Heart right ventricle (tissue), 16 donors: ENCODE results near the gene RAPGEF5. TPM values are rescaled to one million over a fixed set of nuclear protein-coding genes. Genes with fewer than 3 reads are reported as not detected.

Experiments
- ATAC-seq, 8 donors: fragments of 200-7000 bp; cut with Tn5 transposase; one replicate each; pipeline ENCODE4 v1.9.1; 2020; ENCODE audit warnings: mild to moderate bottlenecking in 8 of 8, moderate library complexity in 8 of 8, moderate number of reproducible peaks in 1 of 8
- DNase-seq, 2 donors: peaks; one replicate each; pipeline ENCODE4 v3.0.0-alpha.2; 2020
- H3K27ac ChIP-seq, 10 donors: fragments of 200-600 bp; sonication (generic) in 2 of 10; one replicate each; pipeline versions ENCODE4 v1.5.0 to v1.8.0; 2020 to 2022; ENCODE audit warnings: mild to moderate bottlenecking in 3 of 10
- H3K27me3 ChIP-seq, 7 donors: fragments of 200-600 bp; one replicate each; pipeline ENCODE4 v1.8.0; 2021 to 2022; ENCODE audit warnings: mild to moderate bottlenecking in 2 of 7
- H3K36me3 ChIP-seq, 9 donors: fragments of 200-600 bp; sonication (generic) in 1 of 9; one replicate each; pipeline versions ENCODE4 v1.5.0 to v1.8.0; 2020 to 2022; ENCODE audit warnings: mild to moderate bottlenecking in 2 of 9
- H3K4me1 ChIP-seq, 9 donors: fragments of 200-600 bp; sonication (generic) in 1 of 9; one replicate each; pipeline versions ENCODE4 v1.5.0 to v1.8.0; 2020 to 2022; ENCODE audit warnings: mild to moderate bottlenecking in 4 of 9
- H3K4me3 ChIP-seq, 10 donors: fragments of 200-600 bp; sonication (generic) in 2 of 10; one replicate each; pipeline versions ENCODE4 v1.5.0 to v1.8.0; 2020 to 2022; ENCODE audit warnings: mild to moderate bottlenecking in 7 of 10, moderate library complexity in 2 of 10
- H3K9me3 ChIP-seq, 11 donors: fragments of 200-600 bp in 10 of 11; sonication (generic) in 2 of 11; one replicate each; pipeline versions ENCODE4 v1.5.0 to v1.8.0; 2013 to 2022; ENCODE audit warnings: mild to moderate bottlenecking in 2 of 11, control low read depth in 1 of 11, moderate library complexity in 1 of 11
- WGBS, 2 donors: extraction: QIAGEN DNeasy Blood & Tissue Kit; methylation state at CpG; one replicate each; pipeline ENCODE4 v1.1.7; 2013; ENCODE audit warnings: inconsistent platforms in 1 of 2; 5-methylcytosine and 5-hydroxymethylcytosine counted together
- intact Hi-C, 10 donors: fragments of 100-400 bp; cut with DNase I; formaldehyde crosslinking; loops; one replicate each; pipeline versions ENCODE4 v1.11.1 to v1.14.2; 2022
- polyA plus RNA-seq, 2 donors: library from polyadenylated mRNA; stranded (reverse); fragments of 200-250 nt; gene quantifications; one replicate each; pipeline ENCODE4 v1.2.3, GENCODE V29; 2013
- total RNA-seq, 10 donors: library from RNA; stranded (reverse); fragmentation: NEBNext Ultra II Directional in 3 of 10; extraction: Animal tissue kit (Norgen Biotek cat#: 25700) in 3 of 10; gene quantifications; one replicate each; pipeline versions ENCODE4 v1.2.1 to v1.2.4, GENCODE V29; 2021 to 2023
- TF ChIP-seq, protein P1 (sequence below), 9 donors: fragments of 200-600 bp; sonication (generic) in 2 of 9; IDR thresholded peaks; one replicate each; pipeline versions ENCODE4 v1.5.0 to v1.8.0; 2021 to 2022; ENCODE audit warnings: antibody characterized with exemption in 9 of 9, mild to moderate bottlenecking in 5 of 9, moderate library complexity in 1 of 9
- donor health status: Arrhythmogenic right ventricular cardiomyopathy.
- donor health status: ischemic (EF 13 %, LVEDD 7.1; RV severe dilation, severe dysfunction).
- donor health status: healthy with polysubstance abuse.
- donor health status: DM: no; HTN: yes; CAD: no.
- donor health status: DM: no; HTN: no; CAD: no.
- donor health status: ischemic (EF 25% LVEDD 6.9; RV normal size, moderate dysfunction).
- donor health status: ischemic (EF 25% LVEDD 5.7; RV mildly dilated, moderate dysfunction).
- donor health status: healthy.
- donor health status: DM: yes; HTN: yes; CAD: no.
- donor health status: Ischemic cardiomyopathy.
- donor health status: ischemic (EF 35%, LVEDD 5.7; RV mildly dilated, moderate dysfunction).
- donor health status: nonischemic (EF 11% LVEDD 7.7; RV severe dilation, severe dysfunction).
- donor health status: DM: yes; HTN: yes; CAD: no.
- donor health status: PGD.
- donor health status: ischemic (EF 29% LVEDD 5.4; RV normal size, mild dysfunction).
- donor health status: nonischemic (EF 23%, LVEDD 6.1; RV moderate dilation, normal function).

The RAPGEF5 gene
- total and polyA plus RNA-seq, 12 donors, result 4.3 to 33.3 (median 14.3) TPM

DNA sequence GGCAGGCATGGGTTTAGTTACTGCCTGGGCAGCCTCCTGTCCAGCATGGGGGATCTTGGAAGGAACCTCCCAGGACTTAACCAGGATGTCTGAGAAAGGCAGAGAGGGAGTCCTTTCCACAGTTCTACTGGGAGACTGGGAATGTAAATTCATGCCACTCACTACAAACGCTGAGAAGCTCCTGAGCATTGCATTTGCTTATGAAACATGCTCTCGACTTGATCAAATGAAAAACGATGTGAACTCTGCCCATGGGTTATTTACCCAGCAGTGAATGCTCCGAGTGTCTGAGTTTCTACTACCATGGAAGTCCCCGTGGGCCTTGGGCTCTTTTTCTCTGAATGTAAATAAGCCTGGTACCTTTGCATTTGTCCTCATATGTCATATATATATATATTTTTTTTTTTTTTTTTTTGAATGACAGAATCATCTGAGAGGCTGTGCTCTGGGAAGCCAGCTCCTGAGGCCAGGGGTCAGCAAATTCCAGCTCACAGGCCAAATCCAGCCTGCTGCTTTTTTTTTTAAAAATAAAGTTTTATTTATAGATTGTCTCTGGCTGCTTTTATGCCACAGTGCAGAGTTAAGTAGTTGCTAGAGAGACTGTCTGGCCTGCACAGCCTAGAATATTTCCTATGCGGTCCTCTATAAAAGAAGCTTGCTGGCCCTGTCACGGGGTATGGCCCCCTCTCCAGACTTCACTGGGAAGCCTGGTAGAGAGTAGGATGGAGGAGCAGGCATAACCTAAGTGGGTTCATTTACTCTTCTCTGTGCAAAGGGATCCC lies 21.4 kb upstream of the RAPGEF5 start:
- 82 to 85% methylated on average over 7 of the region's 7 CpGs for WGBS, 2 donors
- H3K4me1 ChIP-seq, result peaks cover 0 to 18% (median 6%) of the 10 kb centered on the region in 9 donors
- peak overlapping the region in 5 of 10 donors; percentile 5 to 46 (median 20) for H3K27ac ChIP-seq
- no peaks in the 10 kb centered on the region for H3K27me3 ChIP-seq
- no peak for ATAC-seq
- TF ChIP-seq, protein P1, sequence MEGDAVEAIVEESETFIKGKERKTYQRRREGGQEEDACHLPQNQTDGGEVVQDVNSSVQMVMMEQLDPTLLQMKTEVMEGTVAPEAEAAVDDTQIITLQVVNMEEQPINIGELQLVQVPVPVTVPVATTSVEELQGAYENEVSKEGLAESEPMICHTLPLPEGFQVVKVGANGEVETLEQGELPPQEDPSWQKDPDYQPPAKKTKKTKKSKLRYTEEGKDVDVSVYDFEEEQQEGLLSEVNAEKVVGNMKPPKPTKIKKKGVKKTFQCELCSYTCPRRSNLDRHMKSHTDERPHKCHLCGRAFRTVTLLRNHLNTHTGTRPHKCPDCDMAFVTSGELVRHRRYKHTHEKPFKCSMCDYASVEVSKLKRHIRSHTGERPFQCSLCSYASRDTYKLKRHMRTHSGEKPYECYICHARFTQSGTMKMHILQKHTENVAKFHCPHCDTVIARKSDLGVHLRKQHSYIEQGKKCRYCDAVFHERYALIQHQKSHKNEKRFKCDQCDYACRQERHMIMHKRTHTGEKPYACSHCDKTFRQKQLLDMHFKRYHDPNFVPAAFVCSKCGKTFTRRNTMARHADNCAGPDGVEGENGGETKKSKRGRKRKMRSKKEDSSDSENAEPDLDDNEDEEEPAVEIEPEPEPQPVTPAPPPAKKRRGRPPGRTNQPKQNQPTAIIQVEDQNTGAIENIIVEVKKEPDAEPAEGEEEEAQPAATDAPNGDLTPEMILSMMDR (IDR thresholded peaks at IDR 0.05), result no peak
- H3K36me3 ChIP-seq, result no peaks in the 10 kb centered on the region
- intact Hi-C loops, result loop anchor here in 2 of 10 donors (2.0 to 10.0 kb wide), 3 partner anchors 14 to 164 kb away; no protein-coding TSS in a partner anchor
- H3K9me3 ChIP-seq, result no peaks in the 10 kb centered on the region
- no peak overlapping the region for H3K4me3 ChIP-seq
- DNase-seq, result no peak

DNA sequence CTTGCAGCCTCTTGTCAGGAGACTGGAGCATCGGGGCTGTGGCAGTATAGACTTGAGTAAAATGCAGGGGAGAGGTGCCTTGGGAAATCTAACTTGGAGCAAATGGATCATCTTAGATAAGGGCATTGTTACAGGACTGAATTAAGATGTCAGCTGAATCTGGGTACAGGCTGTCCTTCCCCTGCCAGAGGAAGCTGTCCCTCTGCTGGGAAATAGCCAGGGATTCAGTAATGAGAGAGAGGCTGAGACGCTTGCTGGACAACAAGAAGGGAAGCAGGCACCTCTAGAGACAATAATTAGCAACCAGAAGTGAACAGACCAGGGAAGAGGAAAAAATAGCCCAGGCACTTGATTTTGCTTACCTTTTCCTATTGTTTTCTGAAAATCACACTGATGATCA lies 20.7 kb upstream of the RAPGEF5 start:
- Histone ChIP-seq H3K36me3 (no peaks in the 10 kb centered on the region), H3K27me3 (no peaks in the 10 kb centered on the region), H3K9me3 (no peaks in the 10 kb centered on the region), H3K4me3 (no peak overlapping the region), H3K27ac (peak overlapping the region in 5 of 10 donors; percentile 5 to 46 (median 20)), H3K4me1 (peaks cover 0 to 18% (median 6%) of the 10 kb centered on the region in 9 donors)
- DNase-seq (no peak), ATAC-seq (peak in 6 of 8 donors; percentile 23 to 81 (median 54))
- 32 to 38% methylated on average over 2 of the region's 2 CpGs for WGBS, 2 donors
- intact Hi-C loops, result loop anchor here in 2 of 10 donors (2.0 to 10.0 kb wide), 3 partner anchors 15 to 163 kb away; no protein-coding TSS in a partner anchor
- TF ChIP-seq, protein P1 (IDR thresholded peaks at IDR 0.05), result no peak

DNA sequence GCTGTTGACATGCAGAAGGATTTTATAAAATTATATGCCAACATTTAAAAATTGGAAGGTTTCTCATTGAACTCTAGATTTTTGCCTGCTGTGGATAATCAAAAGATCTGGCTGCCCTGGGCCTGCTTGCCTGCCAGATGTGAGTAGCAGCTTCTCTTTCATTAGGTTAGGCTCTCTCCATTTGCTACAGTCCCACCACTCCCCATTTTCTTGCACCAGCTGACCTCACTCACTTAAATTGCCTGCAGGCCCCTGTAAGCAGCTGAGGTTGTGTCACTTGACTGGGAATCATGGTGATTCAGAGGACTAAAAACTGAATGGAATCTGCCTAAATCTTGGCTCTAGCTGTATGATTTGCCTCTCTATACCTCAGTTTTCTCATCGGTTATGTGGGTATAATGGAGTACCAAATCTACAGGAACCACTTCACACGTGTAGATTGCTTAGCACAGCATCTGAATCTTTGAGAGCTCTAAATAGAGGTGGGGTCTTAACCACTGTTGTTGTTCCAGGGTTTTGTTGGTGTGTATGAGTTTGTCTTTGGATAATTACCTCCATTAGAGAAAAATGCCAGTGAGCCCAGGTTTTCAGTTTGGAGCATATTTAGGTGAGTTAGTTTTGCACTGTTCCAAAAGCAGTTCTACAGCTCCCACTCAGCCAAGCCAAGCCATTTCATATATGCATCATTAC lies 18.6 kb upstream of the RAPGEF5 start:
- Histone ChIP-seq H3K36me3 (no peaks in the 10 kb centered on the region), H3K27me3 (no peaks in the 10 kb centered on the region), H3K4me3 (no peak overlapping the region), H3K27ac (no peak overlapping the region), H3K4me1 (peaks cover 0 to 18% (median 6%) of the 10 kb centered on the region in 9 donors), H3K9me3 (no peaks in the 10 kb centered on the region)
- ATAC-seq (no peak), DNase-seq (no peak)
- intact Hi-C loops, result loop anchor here in 1 of 10 donors (5.0 to 10.0 kb wide), 2 partner anchors 67 to 161 kb away; no protein-coding TSS in a partner anchor
- TF ChIP-seq, protein P1 (IDR thresholded peaks at IDR 0.05), result no peak
- 86% methylated on average over 2 of the region's 2 CpGs for WGBS, 2 donors

DNA sequence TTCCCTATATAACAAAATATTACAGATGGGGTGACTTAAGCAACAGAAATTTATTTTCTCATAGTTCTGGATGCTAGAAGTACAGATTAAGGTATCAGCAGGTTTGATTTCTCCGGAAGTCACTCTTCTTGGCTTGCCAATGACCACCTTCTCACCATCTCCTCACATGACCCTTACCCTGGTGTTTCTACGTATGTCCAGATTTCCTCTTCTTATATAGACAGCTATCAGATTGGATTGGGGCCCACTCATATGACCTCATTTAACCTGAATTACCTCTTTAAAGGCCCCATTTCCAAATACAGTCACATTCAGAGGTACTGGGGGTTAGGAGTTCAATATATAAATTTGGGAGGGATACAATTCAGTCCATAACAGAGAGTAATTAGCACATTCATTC lies 17.0 kb upstream of the RAPGEF5 start:
- Histone ChIP-seq H3K36me3 (no peaks in the 10 kb centered on the region), H3K27ac (no peak overlapping the region), H3K4me1 (peaks cover 0 to 18% (median 6%) of the 10 kb centered on the region in 9 donors), H3K27me3 (no peaks in the 10 kb centered on the region), H3K4me3 (no peak overlapping the region), H3K9me3 (no peaks in the 10 kb centered on the region)
- DNase-seq (no peak), ATAC-seq (no peak)
- intact Hi-C loops, result loop anchor here in 1 of 10 donors (10.0 kb wide), 1 partner anchor 159 kb away; no protein-coding TSS in a partner anchor
- 66 to 72% methylated on average over 2 of the region's 2 CpGs for WGBS, 2 donors
- TF ChIP-seq, protein P1 (IDR thresholded peaks at IDR 0.05), result no peak
